ENCODE results near the gene C1QA.

C1QA gene

DNA sequence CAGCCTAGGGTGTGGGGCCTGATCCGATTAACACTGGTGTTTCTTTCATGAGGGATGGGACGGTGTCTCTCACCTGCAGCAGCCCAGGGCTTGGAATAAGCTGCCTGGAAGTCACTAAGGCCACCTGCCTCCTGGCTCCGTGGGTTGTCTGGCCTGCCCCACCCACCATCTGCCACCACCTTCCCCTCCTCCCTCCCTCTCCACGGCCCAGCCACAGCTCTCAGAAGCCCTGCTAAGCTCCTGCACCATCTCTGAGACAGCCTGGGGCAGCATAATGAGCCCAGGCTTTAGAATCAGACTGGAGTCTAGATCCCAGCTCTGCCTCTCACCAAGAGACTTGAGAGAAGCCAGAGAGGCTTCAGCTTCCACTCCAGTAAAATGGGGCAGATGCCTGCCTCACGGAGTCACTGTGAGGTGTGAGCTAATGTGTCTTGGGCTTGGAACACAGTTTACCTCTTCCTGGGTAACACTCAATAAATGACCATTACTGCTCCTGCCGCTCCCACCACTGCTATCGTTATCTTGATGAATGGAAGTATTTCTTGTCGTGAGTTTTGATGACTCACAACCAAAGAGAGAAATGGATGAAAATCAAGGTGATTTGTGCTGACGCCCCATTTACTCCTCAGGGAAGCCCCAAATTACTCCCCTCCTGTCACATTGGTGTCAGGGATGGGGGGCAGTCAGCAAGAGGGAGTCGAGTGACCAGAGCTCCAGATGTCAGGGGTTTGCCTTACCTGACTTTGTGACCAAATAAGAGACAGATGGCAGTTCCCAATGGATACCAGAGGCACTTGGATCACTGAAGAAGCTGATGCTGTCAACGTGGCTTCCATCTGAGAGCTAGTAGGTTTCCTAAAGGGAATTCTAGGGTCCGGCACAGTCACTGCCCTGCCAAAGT is 23.5 kb upstream of the C1QA start:
- no peak for TF ChIP-seq CTCF (IDR thresholded peaks at IDR 0.05; ENCODE audit: low read depth, low read length)
- H3K4me3 ChIP-seq (ENCODE audit: low read depth, low read length), result no peak overlapping the region

- TF ChIP-seq CTCF (IDR thresholded peaks at IDR 0.05; ENCODE audit: low read depth, low read length), result no peak
- H3K4me3 ChIP-seq (ENCODE audit: low read depth, low read length), result no peak overlapping the region
Observed at GRCh38 chr1:22613572-22613918, 22.9 kb upstream of the C1QA start.

DNA sequence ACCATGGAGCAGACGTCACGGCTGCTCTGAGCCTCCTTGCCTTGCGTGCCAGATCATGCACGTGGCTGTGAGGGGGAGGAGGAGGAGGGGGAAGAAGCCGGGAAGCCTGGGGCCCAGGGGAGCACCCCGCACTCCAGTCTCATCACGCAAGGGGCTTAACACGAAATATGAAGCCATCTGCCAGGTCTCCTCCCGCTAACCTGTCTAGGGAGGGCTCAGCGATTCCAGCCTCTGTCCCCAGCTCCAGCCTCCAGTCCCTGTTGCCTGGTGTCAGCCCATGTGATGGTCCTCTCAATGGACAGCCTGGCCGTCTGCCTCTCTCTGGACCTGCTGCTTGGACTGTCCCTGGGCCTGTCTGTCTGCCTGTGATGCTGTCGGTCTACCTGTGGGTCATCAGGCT is 22.5 kb upstream of the C1QA start:
- H3K4me3 ChIP-seq (ENCODE audit: low read depth, low read length), result no peak overlapping the region
- TF ChIP-seq CTCF (IDR thresholded peaks at IDR 0.05; ENCODE audit: low read depth, low read length), result no peak

DNA sequence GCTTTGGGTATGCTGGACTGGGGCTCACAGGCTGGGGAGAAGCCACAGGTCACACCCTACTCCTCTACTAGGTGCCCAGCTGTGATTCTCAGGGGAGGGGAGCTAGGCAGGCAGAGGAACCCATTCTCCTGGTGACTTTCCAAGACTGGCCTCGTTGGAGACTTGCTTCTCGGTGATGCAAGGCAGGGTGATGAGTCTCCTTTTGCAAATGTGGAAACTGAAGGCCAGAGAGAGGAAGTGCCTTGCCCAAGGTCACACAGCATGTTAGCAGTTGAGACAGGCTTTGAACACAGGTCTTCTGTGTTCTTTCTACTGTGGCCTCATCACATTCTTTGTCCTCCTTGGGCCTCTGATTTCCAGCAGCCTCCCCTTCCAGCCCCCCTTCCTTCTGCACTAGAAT is 20.5 kb upstream of the C1QA start:
- no peak overlapping the region for H3K4me3 ChIP-seq (ENCODE audit: low read depth, low read length)
- no peak for TF ChIP-seq CTCF (IDR thresholded peaks at IDR 0.05; ENCODE audit: low read depth, low read length)

DNA sequence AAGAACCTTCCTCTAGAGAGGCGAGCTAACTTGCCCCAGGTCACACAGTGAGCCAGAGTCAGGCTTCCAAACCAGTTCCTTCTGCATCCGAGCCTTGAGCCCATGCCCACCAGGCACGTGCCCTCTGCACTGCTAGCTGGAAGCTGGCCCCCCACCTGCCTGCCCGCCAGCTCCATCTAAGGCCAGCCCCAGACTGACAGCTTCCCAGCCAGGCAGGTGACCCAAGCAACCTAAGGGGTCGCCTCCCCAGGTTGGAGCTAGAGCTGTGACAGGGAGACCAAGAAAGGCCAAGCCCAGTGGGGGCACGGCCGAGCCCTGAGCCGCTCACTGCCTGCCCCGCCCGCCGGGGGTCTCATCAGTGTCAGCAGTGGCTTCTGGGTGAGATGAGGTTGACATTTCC is 19.9 kb upstream of the C1QA start:
- H3K4me3 ChIP-seq (ENCODE audit: low read depth, low read length), result no peak overlapping the region
- TF ChIP-seq CTCF (IDR thresholded peaks at IDR 0.05; ENCODE audit: low read depth, low read length), result no peak

DNA sequence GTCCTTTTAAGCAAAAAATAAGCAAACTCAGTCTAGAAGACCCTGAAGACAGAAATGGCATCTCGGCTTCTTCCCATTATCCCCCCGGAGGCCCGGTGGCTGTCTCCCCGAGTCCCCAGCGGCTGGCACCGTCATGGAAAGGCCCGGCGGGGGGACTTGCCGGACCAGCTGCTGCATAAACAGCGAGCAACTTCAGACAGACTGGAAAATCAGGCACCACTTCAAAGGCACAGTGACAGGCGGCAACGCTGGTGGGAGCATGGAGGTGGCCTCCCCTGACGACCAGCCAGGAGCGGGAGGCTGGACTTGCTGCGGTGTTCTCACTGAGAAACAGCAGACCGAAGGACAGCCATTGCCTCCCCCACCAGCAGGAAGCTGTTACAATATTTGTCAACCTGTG is 18.4 kb upstream of the C1QA start:
- no peak overlapping the region for H3K4me3 ChIP-seq (ENCODE audit: low read depth, low read length)
- no peak for TF ChIP-seq CTCF (IDR thresholded peaks at IDR 0.05; ENCODE audit: low read depth, low read length)

DNA sequence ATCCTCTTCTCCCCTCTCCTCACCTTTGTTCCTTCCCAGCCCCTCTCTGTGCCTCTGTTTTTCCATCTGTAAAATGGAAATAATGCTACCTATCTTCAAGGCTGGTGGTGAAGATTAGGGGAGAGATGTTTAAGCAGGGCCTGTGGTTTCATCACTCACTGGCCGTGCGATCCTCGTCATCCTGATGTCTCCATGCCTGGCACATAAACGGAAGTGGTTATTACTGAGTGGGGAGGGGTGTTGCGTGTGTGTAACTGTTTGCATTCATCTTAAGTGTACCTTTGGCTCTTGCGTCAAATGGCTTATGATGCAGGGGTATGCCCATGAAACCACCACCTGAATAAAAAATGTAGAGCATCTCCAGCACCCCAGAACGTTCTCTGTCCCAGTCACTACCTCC is 17.2 kb upstream of the C1QA start:
- no peak for TF ChIP-seq CTCF (IDR thresholded peaks at IDR 0.05; ENCODE audit: low read depth, low read length)
- H3K4me3 ChIP-seq (ENCODE audit: low read depth, low read length), result no peak overlapping the region

Measured in WI38 (cell line).